Suprapubic skin (tissue), 4 donors: ENCODE measurements around the gene C3orf20. TPM values are rescaled to one million over a fixed set of nuclear protein-coding genes. Genes with fewer than 3 reads are reported as not detected.
A peak's percentile ranks its signal among the peaks of the same experiment; 100 is the strongest.

ENCODE experiments used
- DNase-seq, 2 donors: peaks; one replicate each; pipeline ENCODE4 v3.0.0-alpha.2; 2019; ENCODE audit warnings: low spot score in 2 of 2
- H3K27ac ChIP-seq: fragments of 200-600 bp; sonication (generic); one replicate; pipeline ENCODE4 v1.5.1; 2019
- H3K27me3 ChIP-seq: fragments of 200-600 bp; sonication (generic); one replicate; pipeline ENCODE4 v1.5.1; 2019
- H3K36me3 ChIP-seq: fragments of 200-600 bp; sonication (generic); one replicate; pipeline ENCODE4 v1.5.1; 2019
- H3K4me1 ChIP-seq: fragments of 200-600 bp; sonication (generic); one replicate; pipeline ENCODE4 v1.5.1; 2019
- H3K4me3 ChIP-seq: fragments of 200-600 bp; sonication (generic); one replicate; pipeline ENCODE4 v1.5.1; 2019; ENCODE audit warnings: mild to moderate bottlenecking
- H3K9me3 ChIP-seq: fragments of 200-600 bp; sonication (generic); one replicate; pipeline ENCODE4 v1.5.1; 2019
- CTCF ChIP-seq, 2 donors: fragments of 200-600 bp in 1 of 2; fragments of 450-650 bp in 1 of 2; sonication (generic) in 1 of 2; IDR thresholded peaks; one replicate each; pipeline ENCODE4 v1.5.1; 2016 to 2019; ENCODE audit warnings: antibody characterized with exemption in 2 of 2, mild to moderate bottlenecking in 1 of 2, moderate library complexity in 1 of 2
- EP300 ChIP-seq: sonication (generic); formaldehyde crosslinking; IDR thresholded peaks from one replicate; pipeline ENCODE4 v1.6.1; 2017; ENCODE audit warnings: antibody characterized with exemption
- POLR2A ChIP-seq, 2 donors: fragments of 450-650 bp; IDR thresholded peaks; one replicate each; pipeline ENCODE4 v1.6.1; 2017; ENCODE audit warnings: antibody characterized with exemption in 2 of 2, mild to moderate bottlenecking in 2 of 2, moderate library complexity in 2 of 2
- POLR2AphosphoS5 ChIP-seq, 3 donors: sonication (generic); formaldehyde crosslinking; IDR thresholded peaks; one replicate each; pipeline ENCODE4 v1.6.1; 2017; ENCODE audit warnings: antibody characterized with exemption in 3 of 3
- WGBS: methylation state at CpG from one replicate; pipeline ENCODE4 v1.1.5; 2018; 5-methylcytosine and 5-hydroxymethylcytosine counted together
- total RNA-seq, 4 donors: library from RNA; depleted of rRNA; stranded (reverse); fragments of >200 nt; gene quantifications; one replicate each; pipeline ENCODE4 v1.1.0, GENCODE V29; 2016

The C3orf20 gene
- total RNA-seq, 4 donors from 2014 or later = 0.21 TPM; not detected in 3

GRCh38 chr3:14794435-14794834, 119.5 kb downstream of the C3orf20 start:
- Histone ChIP-seq H3K4me3 (no peak overlapping the region), H3K27me3 (peaks cover 8% of the 10 kb centered on the region), H3K9me3 (no peaks in the 10 kb centered on the region), H3K36me3 (no peaks in the 10 kb centered on the region), H3K27ac (no peak overlapping the region), H3K4me1 (no peaks in the 10 kb centered on the region)
- no peak for DNase-seq
- no peak for TF ChIP-seq CTCF (IDR thresholded peaks at IDR 0.05)
- WGBS = 79% methylated on average over 2 of the region's 2 CpGs

GRCh38 chr3:14795996-14796395, 121.1 kb downstream of the C3orf20 start:
- Histone ChIP-seq H3K36me3 (no peaks in the 10 kb centered on the region), H3K4me3 (no peak overlapping the region), H3K27ac (no peak overlapping the region), H3K4me1 (no peaks in the 10 kb centered on the region), H3K9me3 (no peaks in the 10 kb centered on the region), H3K27me3 (peaks cover 9% of the 10 kb centered on the region)
- no peak for TF ChIP-seq EP300
- no peak for TF ChIP-seq POLR2AphosphoS5 (IDR thresholded peaks at IDR 0.05)
- no peak for TF ChIP-seq POLR2A (IDR thresholded peaks at IDR 0.05)
- no peak for TF ChIP-seq CTCF (IDR thresholded peaks at IDR 0.05)
- peak in 1 of 2 donors; percentile 19 for DNase-seq
- 42% methylated on average over 2 of the region's 2 CpGs for whole genome bisulfite sequencing

GRCh38 chr3:14796403-14797077, 121.6 kb downstream of the C3orf20 start:
- H3K9me3 ChIP-seq = no peaks in the 10 kb centered on the region
- H3K4me1 ChIP-seq = no peaks in the 10 kb centered on the region
- H3K27ac ChIP-seq = no peak overlapping the region
- no peak overlapping the region for H3K4me3 ChIP-seq
- peaks cover 6% of the 10 kb centered on the region for H3K27me3 ChIP-seq
- H3K36me3 ChIP-seq = no peaks in the 10 kb centered on the region
- no peak for TF ChIP-seq EP300
- no peak for TF ChIP-seq CTCF (IDR thresholded peaks at IDR 0.05)
- no peak for TF ChIP-seq POLR2A (IDR thresholded peaks at IDR 0.05)
- TF ChIP-seq POLR2AphosphoS5 (IDR thresholded peaks at IDR 0.05) = no peak
- 55% methylated on average over 13 of the region's 14 CpGs for WGBS
- peak in 1 of 2 donors; percentile 44 for DNase-seq

- Histone ChIP-seq H3K4me1 (no peaks in the 10 kb centered on the region), H3K27me3 (peaks cover 4% of the 10 kb centered on the region), H3K9me3 (no peaks in the 10 kb centered on the region), H3K36me3 (no peaks in the 10 kb centered on the region), H3K4me3 (no peak overlapping the region), H3K27ac (no peak overlapping the region)
- TF ChIP-seq POLR2A (IDR thresholded peaks at IDR 0.05) = no peak
- TF ChIP-seq CTCF (IDR thresholded peaks at IDR 0.05) = no peak
- TF ChIP-seq EP300 = no peak
- no peak for TF ChIP-seq POLR2AphosphoS5 (IDR thresholded peaks at IDR 0.05)
- DNase-seq = peak in 1 of 2 donors; percentile 25
- 80% methylated on average over 2 of the region's 4 CpGs for WGBS
Measured at GRCh38 chr3:14797731-14798130, 122.8 kb downstream of the C3orf20 start.

- no peaks in the 10 kb centered on the region for H3K4me1 ChIP-seq
- H3K9me3 ChIP-seq = no peaks in the 10 kb centered on the region
- no peak for TF ChIP-seq POLR2AphosphoS5 (IDR thresholded peaks at IDR 0.05)
- TF ChIP-seq EP300 = no peak
- TF ChIP-seq POLR2A (IDR thresholded peaks at IDR 0.05) = no peak
- TF ChIP-seq CTCF (IDR thresholded peaks at IDR 0.05) = no peak
- no peak overlapping the region for H3K27ac ChIP-seq
- H3K36me3 ChIP-seq = no peaks in the 10 kb centered on the region
- H3K27me3 ChIP-seq = peaks cover 4% of the 10 kb centered on the region
- peak in 1 of 2 donors; percentile 41 for DNase-seq
- H3K4me3 ChIP-seq = no peak overlapping the region
- 80% methylated on average over 6 of the region's 6 CpGs for WGBS
Measured at GRCh38 chr3:14798231-14798630, 123.3 kb downstream of the C3orf20 start.
